Endothelial cell of umbilical vein (primary cell): ENCODE measurements around the gene MPST. TPM values are rescaled to one million over a fixed set of nuclear protein-coding genes. Genes with fewer than 3 reads are reported as not detected.

ENCODE experiments used
- BruUV-seq: library from RNA; stranded (reverse); fragments of 400-500 nt; replicated peaks from 2 replicates; lab custom pipeline; 2021; lab: Mats Ljungman, UMichigan
- CTCF ChIA-PET: fragments of 300-600, 350-600 bp; sonication (Branson Sonifier 250); formaldehyde crosslinking; loops from one replicate; lab custom pipeline; 2021; ENCODE audit warnings: antibody characterized with exemption, inconsistent platforms; lab: Charles Lee
- POLR2A ChIA-PET: fragments of 300-600, 350-600 bp; sonication (Branson Sonifier 250); formaldehyde crosslinking; loops from one replicate; lab custom pipeline; 2021; ENCODE audit warnings: antibody characterized with exemption, inconsistent platforms; lab: Charles Lee
- DNase-seq: peaks from one replicate; pipeline ENCODE4 v3.0.0-alpha.2; 2011; ENCODE audit warnings: low read depth, low spot score
- FAIRE-seq: peaks from 2 replicates; lab custom pipeline; 2011; peaks lifted over from hg19 to GRCh38; lab: Jason Lieb, UNC
- H2AFZ ChIP-seq: 2 replicates; pipeline ENCODE4 v1.6.0; 2012; ENCODE audit warnings: low read depth, low read length, control low read depth, inconsistent platforms
- H3K27ac ChIP-seq: 2 replicates; pipeline ENCODE4 v1.5.1; 2011; ENCODE audit warnings: low read depth, mild to moderate bottlenecking, control low read depth, low read length, moderate library complexity; ENCODE audit not compliant: insufficient read depth
- H3K27me3 ChIP-seq, 2 experiments: 2 replicates each; pipeline versions ENCODE4 v1.6.0 to v1.6.1; 2011; ENCODE audit warnings: low read length in 2 of 2, mixed read lengths in 1 of 2; ENCODE audit not compliant: control insufficient read depth in 2 of 2, insufficient read depth in 2 of 2
- H3K36me3 ChIP-seq, 2 experiments: 2 replicates in 1 of 2; 3 replicates in 1 of 2; pipeline ENCODE4 v1.5.1; 2011; ENCODE audit warnings: low read length in 2 of 2, mild to moderate bottlenecking in 1 of 2, moderate library complexity in 1 of 2; ENCODE audit not compliant: control insufficient read depth in 2 of 2, insufficient read depth in 2 of 2; ENCODE audit errors: extremely low read depth in 1 of 2
- H3K4me1 ChIP-seq: 3 replicates; pipeline ENCODE4 v1.5.1; 2011; ENCODE audit warnings: mild to moderate bottlenecking, low read length; ENCODE audit not compliant: control insufficient read depth, insufficient read depth; ENCODE audit errors: extremely low read depth
- H3K4me2 ChIP-seq: 2 replicates; pipeline ENCODE4 v1.6.1; 2011; ENCODE audit warnings: low read length, control low read depth, mixed read lengths; ENCODE audit not compliant: insufficient read depth
- H3K4me3 ChIP-seq, 3 experiments: fragments of 200-600 bp in 1 of 3; sonication (generic), shearing (Covaris generic) in 1 of 3; replicated peaks in 1 of 3; 2 replicates each; pipeline ENCODE4 v1.5.1; 2011 to 2016; ENCODE audit warnings: control low read depth in 3 of 3, low read length in 3 of 3, mild to moderate bottlenecking in 2 of 3, inconsistent platforms in 1 of 3, low read depth in 1 of 3, moderate library complexity in 1 of 3; ENCODE audit not compliant: insufficient read depth in 1 of 3
- H3K79me2 ChIP-seq: 2 replicates; pipeline ENCODE4 v1.6.0; 2012; ENCODE audit warnings: low read length, inconsistent platforms; ENCODE audit not compliant: control insufficient read depth, insufficient read depth
- H3K9ac ChIP-seq: replicated peaks from 2 replicates; pipeline ENCODE3; 2011; ENCODE audit warnings: low read length, control low read depth; ENCODE audit not compliant: insufficient read depth; ENCODE audit errors: extremely low read depth
- H3K9me1 ChIP-seq: replicated peaks from 3 replicates; pipeline ENCODE4 v1.6.0; 2011; ENCODE audit warnings: mild to moderate bottlenecking, low read length; ENCODE audit not compliant: control insufficient read depth, insufficient read depth; ENCODE audit errors: extremely low read depth
- H3K9me3 ChIP-seq: replicated peaks from 2 replicates; pipeline ENCODE4 v1.5.1; 2012; ENCODE audit warnings: low read length, inconsistent platforms; ENCODE audit not compliant: control insufficient read depth, insufficient read depth
- H4K20me1 ChIP-seq: replicated peaks from 2 replicates; pipeline ENCODE3; 2011; ENCODE audit warnings: mild to moderate bottlenecking, low read length; ENCODE audit not compliant: control insufficient read depth, insufficient read depth; ENCODE audit errors: extremely low read depth
- EZH2 ChIP-seq: IDR thresholded peaks from 2 replicates; pipeline ENCODE4 v1.6.1; 2012; ENCODE audit warnings: borderline replicate concordance, low read depth, mild to moderate bottlenecking, moderate library complexity, low read length, inconsistent platforms; ENCODE audit not compliant: severe bottlenecking
- FOS ChIP-seq: IDR thresholded peaks from 2 replicates; pipeline ENCODE4 v1.6.1; 2011; ENCODE audit warnings: mild to moderate bottlenecking, low read length, moderate library complexity, borderline replicate concordance; ENCODE audit not compliant: insufficient read depth
- GATA2 ChIP-seq: IDR thresholded peaks from 2 replicates; pipeline ENCODE4 v1.7.0; 2011; ENCODE audit warnings: low read depth, mild to moderate bottlenecking, moderate library complexity, mixed read lengths, low read length; ENCODE audit not compliant: insufficient read length, insufficient read depth
- JUN ChIP-seq: IDR thresholded peaks from 2 replicates; pipeline ENCODE4 v1.6.1; 2011; ENCODE audit warnings: borderline replicate concordance, low read depth; ENCODE audit not compliant: insufficient read length, insufficient read depth
- MYC ChIP-seq: IDR thresholded peaks from one replicate; pipeline ENCODE4 v1.6.1; 2011; ENCODE audit warnings: mild to moderate bottlenecking, low read depth, low read length
- POLR2A ChIP-seq: IDR thresholded peaks from 2 replicates; pipeline ENCODE4 v1.6.1; 2012; ENCODE audit warnings: low read depth, mild to moderate bottlenecking, control low read depth, low read length
- POLR2AphosphoS5 ChIP-seq: IDR thresholded peaks from 2 replicates; pipeline ENCODE4 v1.6.1; 2012; ENCODE audit warnings: low read depth, mild to moderate bottlenecking, control low read depth, low read length, moderate library complexity; ENCODE audit not compliant: insufficient read depth
- dilution Hi-C: fragments of 300-500 bp; cut with MboI; formaldehyde crosslinking; loops from one replicate; pipeline ENCODE4 v1.15.0; 2019; ENCODE audit warnings: low sequenced_read_pairs; ENCODE audit not compliant: extremely low pct_ligation_motif_present
- intact Hi-C: fragments of 100-400 bp; cut with micrococcal nuclease; formaldehyde crosslinking; loops from one replicate; pipeline ENCODE4 v1.10.0; 2022
- polyA plus RNA-seq, 4 experiments: library from polyadenylated mRNA; depleted of rRNA in 3 of 4; stranded (reverse) in 3 of 4; unstranded in 1 of 4; fragments of >200 nt; gene quantifications; 2 replicates each; pipeline versions ENCODE4 v1.2.1 to v1.2.3, GENCODE V29; 2011 to 2012; ENCODE audit warnings: missing spikeins in 1 of 4
- total RNA-seq: library from RNA; stranded (reverse); gene quantifications from 2 replicates; pipeline ENCODE4 v1.2.3, GENCODE V29; 2021
- TF ChIP-seq, protein P1 (sequence below), 2 donors: IDR thresholded peaks; 1 replicate in 1 of 2; 2 replicates in 1 of 2; pipeline ENCODE4 v1.5.1; 2011; ENCODE audit warnings: low read length in 2 of 2, mild to moderate bottlenecking in 2 of 2, moderate library complexity in 2 of 2, control low read depth in 1 of 2, inconsistent platforms in 1 of 2, low read depth in 1 of 2; ENCODE audit not compliant: insufficient read depth in 1 of 2; ENCODE audit errors: extremely low read depth in 1 of 2
- TF ChIP-seq, protein P2 (sequence below): IDR thresholded peaks from 2 replicates; pipeline ENCODE4 v1.6.1; 2011; ENCODE audit not compliant: insufficient read depth, insufficient read length

The MPST gene
- total and polyA plus RNA-seq, 2 donors (not counting 3 experiments of a cell fraction or from before 2014, with no cell fraction given) = 93.2 to 124 TPM

DNA sequence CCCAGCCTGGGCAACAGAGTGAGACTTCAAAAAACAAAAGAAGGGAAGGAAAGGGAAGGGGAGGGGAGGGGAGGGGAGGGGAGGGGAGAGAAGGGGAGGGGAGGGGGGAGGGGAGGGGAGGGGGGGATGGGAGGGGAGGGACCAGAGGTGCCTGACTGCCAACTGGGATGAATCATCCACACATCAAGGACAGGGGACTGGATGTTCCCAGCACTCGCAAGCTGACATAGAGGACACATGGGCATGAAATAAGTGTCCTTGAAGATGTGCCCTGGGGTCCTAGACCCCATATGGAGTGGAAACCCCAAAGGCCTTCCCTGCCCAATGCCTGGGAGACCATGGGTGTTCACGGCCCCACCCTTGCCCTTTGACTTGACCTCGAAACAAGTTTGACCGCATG is 20.1 kb upstream of the MPST start:
- dilution Hi-C loops (no loop called here), intact Hi-C loops (no loop called here)
- BruUV-seq = no TSS peak
- H3K9me1 ChIP-seq = no peaks in the 10 kb centered on the region
- H3K79me2 ChIP-seq = no peaks in the 10 kb centered on the region
- TF ChIP-seq, protein P1, sequence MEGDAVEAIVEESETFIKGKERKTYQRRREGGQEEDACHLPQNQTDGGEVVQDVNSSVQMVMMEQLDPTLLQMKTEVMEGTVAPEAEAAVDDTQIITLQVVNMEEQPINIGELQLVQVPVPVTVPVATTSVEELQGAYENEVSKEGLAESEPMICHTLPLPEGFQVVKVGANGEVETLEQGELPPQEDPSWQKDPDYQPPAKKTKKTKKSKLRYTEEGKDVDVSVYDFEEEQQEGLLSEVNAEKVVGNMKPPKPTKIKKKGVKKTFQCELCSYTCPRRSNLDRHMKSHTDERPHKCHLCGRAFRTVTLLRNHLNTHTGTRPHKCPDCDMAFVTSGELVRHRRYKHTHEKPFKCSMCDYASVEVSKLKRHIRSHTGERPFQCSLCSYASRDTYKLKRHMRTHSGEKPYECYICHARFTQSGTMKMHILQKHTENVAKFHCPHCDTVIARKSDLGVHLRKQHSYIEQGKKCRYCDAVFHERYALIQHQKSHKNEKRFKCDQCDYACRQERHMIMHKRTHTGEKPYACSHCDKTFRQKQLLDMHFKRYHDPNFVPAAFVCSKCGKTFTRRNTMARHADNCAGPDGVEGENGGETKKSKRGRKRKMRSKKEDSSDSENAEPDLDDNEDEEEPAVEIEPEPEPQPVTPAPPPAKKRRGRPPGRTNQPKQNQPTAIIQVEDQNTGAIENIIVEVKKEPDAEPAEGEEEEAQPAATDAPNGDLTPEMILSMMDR (IDR thresholded peaks at IDR 0.05; ENCODE audit: extremely low read depth in 1 of 2, insufficient read depth in 1 of 2, low read depth in 1 of 2, low read length in 2 of 2) = no peak
- no peak overlapping the region for H3K27ac ChIP-seq
- H2AFZ ChIP-seq = no peak overlapping the region
- peaks cover 2 to 17% of the 10 kb centered on the region in 2 experiments for H3K27me3 ChIP-seq
- no peak overlapping the region for H3K4me2 ChIP-seq
- ChIA-PET POLR2A (no interaction called here), CTCF (interaction anchor here (0.5 kb wide), 1 partner anchor 20 kb away, joined by 4 read pairs; no protein-coding TSS in a partner anchor)
- H3K9me3 ChIP-seq = no peaks in the 10 kb centered on the region
- no peaks in the 10 kb centered on the region for H3K4me1 ChIP-seq
- FAIRE-seq (no peak), DNase-seq (no peak)
- H3K36me3 ChIP-seq = no peaks in the 10 kb centered on the region
- H3K4me3 ChIP-seq = no peak overlapping the region
- no peak overlapping the region for H3K9ac ChIP-seq
- no peaks in the 10 kb centered on the region for H4K20me1 ChIP-seq

DNA sequence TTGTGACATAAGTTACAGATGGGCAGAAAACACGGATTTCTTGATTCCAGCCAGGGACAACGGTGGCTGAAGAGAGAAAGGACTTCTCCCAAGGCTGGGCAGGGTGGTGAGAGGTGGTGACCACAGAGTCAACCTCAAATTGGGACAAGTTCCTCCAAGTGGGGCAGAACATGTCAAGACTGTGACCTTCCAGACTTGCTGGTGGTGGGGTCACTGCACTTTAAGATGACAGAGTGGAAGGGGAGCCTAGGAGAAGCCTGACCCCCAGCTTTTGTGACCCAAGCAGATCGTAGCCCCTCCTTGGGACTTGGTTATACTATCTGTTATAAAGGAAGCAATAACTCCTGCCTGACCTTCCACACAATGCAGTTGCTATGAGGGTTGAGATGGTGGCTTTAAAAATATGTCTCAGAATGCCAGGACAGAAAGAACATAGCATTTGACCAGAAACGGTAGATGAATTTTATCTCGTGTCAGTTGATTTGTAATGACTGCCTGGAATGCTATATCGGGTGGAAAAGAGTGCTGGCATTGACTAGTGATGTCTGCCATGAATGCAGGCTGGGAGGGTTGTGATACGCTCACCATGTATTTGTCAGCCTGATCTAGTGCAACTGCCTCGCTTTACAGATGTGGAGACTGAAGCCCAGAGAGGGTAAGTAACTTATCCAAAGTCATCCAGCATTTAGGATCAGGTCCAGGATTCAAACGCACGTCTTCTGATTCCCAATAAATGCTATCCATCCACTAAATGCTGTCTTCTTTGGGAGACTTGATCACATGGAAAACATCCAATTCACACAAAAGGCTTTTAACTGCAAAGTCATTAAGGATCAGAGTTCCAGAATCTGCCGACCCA is 18.6 kb upstream of the MPST start:
- CTCF ChIA-PET = no interaction called here
- POLR2A ChIA-PET = no interaction called here
- H3K4me1 ChIP-seq = no peaks in the 10 kb centered on the region
- H2AFZ ChIP-seq = no peak overlapping the region
- H3K4me2 ChIP-seq = no peak overlapping the region
- dilution Hi-C loops = no loop called here
- intact Hi-C loops = no loop called here
- no peaks in the 10 kb centered on the region for H3K79me2 ChIP-seq
- no peaks in the 10 kb centered on the region for H3K9me3 ChIP-seq
- no peak for FAIRE-seq
- no peak overlapping the region for H3K4me3 ChIP-seq
- H3K9me1 ChIP-seq = no peaks in the 10 kb centered on the region
- H3K36me3 ChIP-seq = no peaks in the 10 kb centered on the region
- TF ChIP-seq EZH2 (no peak), FOS (no peak), POLR2A (no peak), MYC (no peak), POLR2AphosphoS5 (no peak), JUN (no peak), GATA2 (no peak)
- TF ChIP-seq, protein P2, sequence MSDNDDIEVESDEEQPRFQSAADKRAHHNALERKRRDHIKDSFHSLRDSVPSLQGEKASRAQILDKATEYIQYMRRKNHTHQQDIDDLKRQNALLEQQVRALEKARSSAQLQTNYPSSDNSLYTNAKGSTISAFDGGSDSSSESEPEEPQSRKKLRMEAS = no peak
- TF ChIP-seq, protein P1 (IDR thresholded peaks at IDR 0.05; ENCODE audit: extremely low read depth in 1 of 2, insufficient read depth in 1 of 2, low read depth in 1 of 2, low read length in 2 of 2) = no peak
- H3K27me3 ChIP-seq = peaks cover 9 to 22% of the 10 kb centered on the region in 2 experiments
- no peak for DNase-seq
- H3K9ac ChIP-seq = no peak overlapping the region
- no peak overlapping the region for H3K27ac ChIP-seq
- H4K20me1 ChIP-seq = no peaks in the 10 kb centered on the region
- no TSS peak for BruUV-seq
